ENCODE measurements around the gene BAHCC1.

DNA sequence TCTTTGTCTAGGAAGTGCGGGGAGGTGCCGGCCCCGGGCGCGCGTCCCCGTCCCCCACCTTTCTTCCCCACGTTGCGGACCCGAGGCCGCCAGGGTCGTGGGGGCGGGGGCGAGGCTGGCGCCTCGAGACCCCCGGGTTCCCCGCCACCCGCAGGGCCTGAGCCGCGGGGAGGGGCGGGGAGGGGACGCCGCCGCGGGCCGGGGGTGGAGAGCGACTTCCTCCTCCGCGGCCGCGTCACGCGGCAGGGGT lies 119.2 kb downstream of the BAHCC1 start:
- TF ChIP-seq POLR2AphosphoS5 (IDR thresholded peaks at IDR 0.05; ENCODE audit: low read depth, low read length) (no peak), POLR2A (IDR thresholded peaks at IDR 0.05; ENCODE audit: low read depth, low read length) (no peak), TAF1 (IDR thresholded peaks at IDR 0.05; ENCODE audit: borderline replicate concordance, low read depth, low read length) (no peak)

Data from GM12892 (cell line).